GM23338 (cell line): ENCODE measurements around the gene KIF18A. TPM values are rescaled to one million over a fixed set of nuclear protein-coding genes. Genes with fewer than 3 reads are reported as not detected.

Experiments
- ATAC-seq: fragments of 200-7000 bp; cut with Tn5 transposase; 3 replicates; pipeline ENCODE4 v1.9.1; 2020
- DNase-seq: peaks from one replicate; pipeline ENCODE4 v3.0.0-alpha.2; 2015; ENCODE audit warnings: low spot score
- H2AFZ ChIP-seq: fragments of 200-600 bp; sonication (generic); 2 replicates; pipeline ENCODE4 v1.8.0; 2016; ENCODE audit warnings: antibody characterized with exemption, mild to moderate bottlenecking, moderate library complexity
- H3F3A ChIP-seq: fragments of 200-600 bp; sonication (generic); replicated peaks from 2 replicates; pipeline ENCODE4 v1.8.0; 2017; ENCODE audit warnings: antibody characterized with exemption, mixed run types, low read depth
- H3K27ac ChIP-seq: fragments of 200-600 bp; sonication (generic); 2 replicates; pipeline ENCODE4 v1.6.1; 2016; ENCODE audit warnings: low read depth
- H3K27me3 ChIP-seq: fragments of 200-600 bp; sonication (generic); 2 replicates; pipeline ENCODE4 v1.8.0; 2016; ENCODE audit warnings: mild to moderate bottlenecking, mixed run types, moderate library complexity; ENCODE audit not compliant: insufficient read depth
- H3K36me3 ChIP-seq: fragments of 200-600 bp; sonication (generic); 2 replicates; pipeline ENCODE4 v1.8.0; 2016; ENCODE audit warnings: mild to moderate bottlenecking; ENCODE audit not compliant: insufficient read depth
- H3K4me1 ChIP-seq: fragments of 200-600 bp; sonication (generic); 2 replicates; pipeline ENCODE4 v1.8.0; 2016; ENCODE audit warnings: mild to moderate bottlenecking, moderate library complexity; ENCODE audit not compliant: insufficient read depth
- H3K4me2 ChIP-seq: fragments of 200-600 bp; sonication (generic); 2 replicates; pipeline ENCODE4 v1.7.1; 2017; ENCODE audit warnings: mixed run types
- H3K4me3 ChIP-seq: fragments of 200-600 bp; sonication (generic); 2 replicates; pipeline ENCODE4 v1.6.1; 2016; ENCODE audit warnings: mixed run types
- H3K79me2 ChIP-seq: fragments of 200-600 bp; sonication (generic); replicated peaks from 2 replicates; pipeline ENCODE4 v1.8.0; 2017; ENCODE audit warnings: mild to moderate bottlenecking; ENCODE audit not compliant: insufficient read depth
- H3K9me2 ChIP-seq: fragments of 200-600 bp; sonication (generic); 2 replicates; pipeline ENCODE4 v1.8.0; 2017; ENCODE audit not compliant: insufficient read depth
- H4K20me1 ChIP-seq: fragments of 200-600 bp; sonication (generic); replicated peaks from 2 replicates; pipeline ENCODE4 v1.8.0; 2017; ENCODE audit warnings: mild to moderate bottlenecking; ENCODE audit not compliant: insufficient read depth
- H3K27ac Mint-ChIP-seq: 2 replicates; pipeline ENCODE4 v1.8.0; 2020; ENCODE audit warnings: inconsistent platforms, mild to moderate bottlenecking, moderate library complexity, mixed read lengths
- H3K27me3 Mint-ChIP-seq: 3 replicates; pipeline ENCODE4 v1.8.0; 2022; ENCODE audit warnings: low read depth, mild to moderate bottlenecking, moderate library complexity, mixed read lengths, inconsistent platforms; ENCODE audit not compliant: insufficient read depth, poor library complexity
- H3K36me3 Mint-ChIP-seq: 3 replicates; pipeline ENCODE4 v1.8.0; 2021; ENCODE audit warnings: low read depth, mild to moderate bottlenecking, inconsistent platforms, moderate library complexity, mixed read lengths
- H3K4me1 Mint-ChIP-seq: 3 replicates; pipeline ENCODE4 v1.8.0; 2020; ENCODE audit warnings: mild to moderate bottlenecking, inconsistent platforms, mixed read lengths
- H3K4me3 Mint-ChIP-seq: 3 replicates; pipeline ENCODE4 v1.8.0; 2021; ENCODE audit warnings: moderate library complexity, mild to moderate bottlenecking, inconsistent platforms, mixed read lengths
- H3K9me3 Mint-ChIP-seq: 3 replicates; pipeline ENCODE4 v1.8.0; 2020; ENCODE audit warnings: moderate library complexity, mild to moderate bottlenecking, inconsistent platforms, mixed read lengths
- CREB1 ChIP-seq: fragments of 250-450 bp; sonication (Bioruptor Pico); IDR thresholded peaks from 2 replicates; pipeline ENCODE4 v1.5.0; 2020; ENCODE audit warnings: low read depth, mild to moderate bottlenecking, moderate library complexity
- ETS1 ChIP-seq: IDR thresholded peaks from 2 replicates; pipeline ENCODE4 v1.6.1; 2016; ENCODE audit warnings: antibody characterized with exemption
- EZH2 ChIP-seq: fragments of 200-600 bp; sonication (generic); IDR thresholded peaks from one replicate; pipeline ENCODE4 v1.8.0; 2017; ENCODE audit warnings: antibody characterized with exemption, mild to moderate bottlenecking, low read depth; ENCODE audit not compliant: unreplicated experiment
- JUNB ChIP-seq: IDR thresholded peaks from one replicate; pipeline ENCODE4 v1.6.1; 2016; ENCODE audit warnings: antibody characterized with exemption; ENCODE audit not compliant: unreplicated experiment
- NANOG ChIP-seq: IDR thresholded peaks from 2 replicates; pipeline ENCODE4 v1.6.1; 2016; ENCODE audit warnings: antibody characterized with exemption, borderline replicate concordance
- STAT1 ChIP-seq: IDR thresholded peaks from one replicate; pipeline ENCODE4 v1.6.1; 2016; ENCODE audit warnings: antibody characterized with exemption; ENCODE audit not compliant: unreplicated experiment
- ZNF331 ChIP-seq: fragments of 250-450 bp; sonication (Bioruptor Pico); IDR thresholded peaks from 2 replicates; pipeline ENCODE4 v1.5.0; 2020; ENCODE audit warnings: low read depth, mild to moderate bottlenecking, moderate library complexity
- polyA plus RNA-seq: library from polyadenylated mRNA; unstranded; fragments of >200 nt; fragmentation: Nextera tagmentation; extraction: Ambion mirVana; gene quantifications from 2 replicates; pipeline ENCODE4 v1.2.1, GENCODE V29; 2016
- total RNA-seq: library from RNA; depleted of rRNA; stranded (reverse); fragments of >200 nt; shearing (Covaris generic); gene quantifications from 2 replicates; pipeline ENCODE4 v1.2.3, GENCODE V29; 2014
- TF ChIP-seq, protein P1 (sequence below): fragments of 250-450 bp; sonication (Bioruptor Pico); IDR thresholded peaks from 2 replicates; pipeline ENCODE4 v1.5.0; 2020; ENCODE audit warnings: mild to moderate bottlenecking, moderate library complexity
- TF ChIP-seq, protein P2 (sequence below): IDR thresholded peaks from one replicate; pipeline ENCODE4 v1.6.1; 2018; ENCODE audit warnings: antibody characterized with exemption; ENCODE audit not compliant: unreplicated experiment

Gene KIF18A
- total and polyA plus RNA-seq, 2 experiments from 2014 or later = 22.2 to 26.5 TPM

- Histone ChIP-seq H4K20me1 (no peaks in the 10 kb centered on the region), H3K27ac (no peak overlapping the region), H3F3A (no peaks in the 10 kb centered on the region), H3K36me3 (no peaks in the 10 kb centered on the region), H3K27me3 (no peaks in the 10 kb centered on the region), H2AFZ (no peak overlapping the region), H3K4me1 (no peaks in the 10 kb centered on the region), H3K9me2 (0 out of 2 replicates have a peak, but pooled peaks cover 10% of the 10 kb centered on the region), H3K4me2 (no peak overlapping the region), H3K79me2 (no peaks in the 10 kb centered on the region), H3K4me3 (no peak overlapping the region)
- TF ChIP-seq ETS1 = no peak
- H3K4me3 Mint-ChIP-seq = no peak overlapping the region
- ATAC-seq (no peak), DNase-seq (no peak)
- H3K36me3 Mint-ChIP-seq = no peaks in the 10 kb centered on the region
- H3K9me3 Mint-ChIP-seq = no peaks in the 10 kb centered on the region
- H3K4me1 Mint-ChIP-seq = no peaks in the 10 kb centered on the region
- no peaks in the 10 kb centered on the region for H3K27me3 Mint-ChIP-seq
- no peak overlapping the region for H3K27ac Mint-ChIP-seq
Measured at GRCh38 chr11:27976262-27976661, 131.7 kb downstream of the KIF18A start.

- Mint-ChIP-seq H3K9me3 (no peaks in the 10 kb centered on the region; the same call in 2 of the 3 replicates), H3K27me3 (no peaks in the 10 kb centered on the region), H3K27ac (no peak overlapping the region; the same call in 1 of the 2 replicates), H3K4me1 (no peaks in the 10 kb centered on the region), H3K36me3 (no peaks in the 10 kb centered on the region), H3K4me3 (no peak overlapping the region)
- Histone ChIP-seq H3K27me3 (no peaks in the 10 kb centered on the region), H3K79me2 (no peaks in the 10 kb centered on the region), H3K36me3 (no peaks in the 10 kb centered on the region), H3F3A (no peaks in the 10 kb centered on the region), H3K9me2 (0 out of 2 replicates have a peak, but pooled peaks cover 10% of the 10 kb centered on the region), H3K4me2 (no peak overlapping the region), H3K4me1 (no peaks in the 10 kb centered on the region), H3K27ac (no peak overlapping the region), H2AFZ (no peak overlapping the region), H3K4me3 (no peak overlapping the region), H4K20me1 (no peaks in the 10 kb centered on the region)
- no peak for ATAC-seq
- no peak for DNase-seq
- TF ChIP-seq EZH2 (no peak), NANOG (no peak), STAT1 (no peak), CREB1 (CRISPR knock-in tag) (no peak), JUNB (no peak), ZNF331 (CRISPR knock-in tag) (no peak)
- TF ChIP-seq, protein P1, sequence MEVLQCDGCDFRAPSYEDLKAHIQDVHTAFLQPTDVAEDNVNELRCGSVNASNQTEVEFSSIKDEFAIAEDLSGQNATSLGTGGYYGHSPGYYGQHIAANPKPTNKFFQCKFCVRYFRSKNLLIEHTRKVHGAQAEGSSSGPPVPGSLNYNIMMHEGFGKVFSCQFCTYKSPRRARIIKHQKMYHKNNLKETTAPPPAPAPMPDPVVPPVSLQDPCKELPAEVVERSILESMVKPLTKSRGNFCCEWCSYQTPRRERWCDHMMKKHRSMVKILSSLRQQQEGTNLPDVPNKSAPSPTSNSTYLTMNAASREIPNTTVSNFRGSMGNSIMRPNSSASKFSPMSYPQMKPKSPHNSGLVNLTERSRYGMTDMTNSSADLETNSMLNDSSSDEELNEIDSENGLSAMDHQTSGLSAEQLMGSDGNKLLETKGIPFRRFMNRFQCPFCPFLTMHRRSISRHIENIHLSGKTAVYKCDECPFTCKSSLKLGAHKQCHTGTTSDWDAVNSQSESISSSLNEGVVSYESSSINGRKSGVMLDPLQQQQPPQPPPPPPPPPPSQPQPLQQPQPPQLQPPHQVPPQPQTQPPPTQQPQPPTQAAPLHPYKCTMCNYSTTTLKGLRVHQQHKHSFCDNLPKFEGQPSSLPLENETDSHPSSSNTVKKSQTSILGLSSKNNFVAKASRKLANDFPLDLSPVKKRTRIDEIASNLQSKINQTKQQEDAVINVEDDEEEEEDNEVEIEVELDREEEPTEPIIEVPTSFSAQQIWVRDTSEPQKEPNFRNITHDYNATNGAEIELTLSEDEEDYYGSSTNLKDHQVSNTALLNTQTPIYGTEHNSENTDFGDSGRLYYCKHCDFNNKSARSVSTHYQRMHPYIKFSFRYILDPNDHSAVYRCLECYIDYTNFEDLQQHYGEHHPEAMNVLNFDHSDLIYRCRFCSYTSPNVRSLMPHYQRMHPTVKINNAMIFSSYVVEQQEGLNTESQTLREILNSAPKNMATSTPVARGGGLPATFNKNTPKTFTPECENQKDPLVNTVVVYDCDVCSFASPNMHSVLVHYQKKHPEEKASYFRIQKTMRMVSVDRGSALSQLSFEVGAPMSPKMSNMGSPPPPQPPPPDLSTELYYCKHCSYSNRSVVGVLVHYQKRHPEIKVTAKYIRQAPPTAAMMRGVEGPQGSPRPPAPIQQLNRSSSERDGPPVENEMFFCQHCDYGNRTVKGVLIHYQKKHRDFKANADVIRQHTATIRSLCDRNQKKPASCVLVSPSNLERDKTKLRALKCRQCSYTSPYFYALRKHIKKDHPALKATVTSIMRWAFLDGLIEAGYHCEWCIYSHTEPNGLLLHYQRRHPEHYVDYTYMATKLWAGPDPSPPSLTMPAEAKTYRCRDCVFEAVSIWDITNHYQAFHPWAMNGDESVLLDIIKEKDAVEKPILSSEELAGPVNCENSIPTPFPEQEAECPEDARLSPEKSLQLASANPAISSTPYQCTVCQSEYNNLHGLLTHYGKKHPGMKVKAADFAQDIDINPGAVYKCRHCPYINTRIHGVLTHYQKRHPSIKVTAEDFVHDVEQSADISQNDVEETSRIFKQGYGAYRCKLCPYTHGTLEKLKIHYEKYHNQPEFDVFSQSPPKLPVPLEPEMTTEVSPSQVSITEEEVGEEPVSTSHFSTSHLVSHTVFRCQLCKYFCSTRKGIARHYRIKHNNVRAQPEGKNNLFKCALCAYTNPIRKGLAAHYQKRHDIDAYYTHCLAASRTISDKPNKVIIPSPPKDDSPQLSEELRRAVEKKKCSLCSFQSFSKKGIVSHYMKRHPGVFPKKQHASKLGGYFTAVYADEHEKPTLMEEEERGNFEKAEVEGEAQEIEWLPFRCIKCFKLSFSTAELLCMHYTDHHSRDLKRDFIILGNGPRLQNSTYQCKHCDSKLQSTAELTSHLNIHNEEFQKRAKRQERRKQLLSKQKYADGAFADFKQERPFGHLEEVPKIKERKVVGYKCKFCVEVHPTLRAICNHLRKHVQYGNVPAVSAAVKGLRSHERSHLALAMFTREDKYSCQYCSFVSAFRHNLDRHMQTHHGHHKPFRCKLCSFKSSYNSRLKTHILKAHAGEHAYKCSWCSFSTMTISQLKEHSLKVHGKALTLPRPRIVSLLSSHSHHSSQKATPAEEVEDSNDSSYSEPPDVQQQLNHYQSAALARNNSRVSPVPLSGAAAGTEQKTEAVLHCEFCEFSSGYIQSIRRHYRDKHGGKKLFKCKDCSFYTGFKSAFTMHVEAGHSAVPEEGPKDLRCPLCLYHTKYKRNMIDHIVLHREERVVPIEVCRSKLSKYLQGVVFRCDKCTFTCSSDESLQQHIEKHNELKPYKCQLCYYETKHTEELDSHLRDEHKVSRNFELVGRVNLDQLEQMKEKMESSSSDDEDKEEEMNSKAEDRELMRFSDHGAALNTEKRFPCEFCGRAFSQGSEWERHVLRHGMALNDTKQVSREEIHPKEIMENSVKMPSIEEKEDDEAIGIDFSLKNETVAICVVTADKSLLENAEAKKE (CRISPR knock-in tag) = no peak
- TF ChIP-seq, protein P2, sequence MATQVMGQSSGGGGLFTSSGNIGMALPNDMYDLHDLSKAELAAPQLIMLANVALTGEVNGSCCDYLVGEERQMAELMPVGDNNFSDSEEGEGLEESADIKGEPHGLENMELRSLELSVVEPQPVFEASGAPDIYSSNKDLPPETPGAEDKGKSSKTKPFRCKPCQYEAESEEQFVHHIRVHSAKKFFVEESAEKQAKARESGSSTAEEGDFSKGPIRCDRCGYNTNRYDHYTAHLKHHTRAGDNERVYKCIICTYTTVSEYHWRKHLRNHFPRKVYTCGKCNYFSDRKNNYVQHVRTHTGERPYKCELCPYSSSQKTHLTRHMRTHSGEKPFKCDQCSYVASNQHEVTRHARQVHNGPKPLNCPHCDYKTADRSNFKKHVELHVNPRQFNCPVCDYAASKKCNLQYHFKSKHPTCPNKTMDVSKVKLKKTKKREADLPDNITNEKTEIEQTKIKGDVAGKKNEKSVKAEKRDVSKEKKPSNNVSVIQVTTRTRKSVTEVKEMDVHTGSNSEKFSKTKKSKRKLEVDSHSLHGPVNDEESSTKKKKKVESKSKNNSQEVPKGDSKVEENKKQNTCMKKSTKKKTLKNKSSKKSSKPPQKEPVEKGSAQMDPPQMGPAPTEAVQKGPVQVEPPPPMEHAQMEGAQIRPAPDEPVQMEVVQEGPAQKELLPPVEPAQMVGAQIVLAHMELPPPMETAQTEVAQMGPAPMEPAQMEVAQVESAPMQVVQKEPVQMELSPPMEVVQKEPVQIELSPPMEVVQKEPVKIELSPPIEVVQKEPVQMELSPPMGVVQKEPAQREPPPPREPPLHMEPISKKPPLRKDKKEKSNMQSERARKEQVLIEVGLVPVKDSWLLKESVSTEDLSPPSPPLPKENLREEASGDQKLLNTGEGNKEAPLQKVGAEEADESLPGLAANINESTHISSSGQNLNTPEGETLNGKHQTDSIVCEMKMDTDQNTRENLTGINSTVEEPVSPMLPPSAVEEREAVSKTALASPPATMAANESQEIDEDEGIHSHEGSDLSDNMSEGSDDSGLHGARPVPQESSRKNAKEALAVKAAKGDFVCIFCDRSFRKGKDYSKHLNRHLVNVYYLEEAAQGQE = no peak
Measured at GRCh38 chr11:27973851-27974536, 134.0 kb downstream of the KIF18A start.
